Stimulated activated CD8-positive, alpha-beta memory T cell treated with anti-CD3 and anti-CD28 coated beads, Interleukin-4, amount 100 ng/mL, for 4 hours (primary cell): ENCODE results near the gene JAK1.

Source experiments
- DNase-seq, 2 donors: peaks; one replicate each; pipeline ENCODE4 v3.0.0-alpha.2; 2020; ENCODE audit warnings: low read depth in 2 of 2, low spot score in 1 of 2

Gene JAK1

GRCh38 chr1:64790832-64791487, 175.4 kb downstream of the JAK1 start:
- DNase-seq = no peak
